ENCODE measurements around the gene FOXP1. TPM values are rescaled to one million over a fixed set of nuclear protein-coding genes. Genes with fewer than 3 reads are reported as not detected.
A peak's percentile ranks its signal among the peaks of the same experiment; 100 is the strongest.

The FOXP1 gene
- total and polyA plus RNA-seq, 2 donors, result 26.1 to 42.3 TPM

- Histone ChIP-seq H3K4me3 (ENCODE audit: low read length in 2 of 2) (no peak overlapping the region), H3K4me1 (ENCODE audit: control insufficient read depth in 2 of 2, insufficient read depth in 2 of 2, low read length in 2 of 2) (peaks cover 16 to 30% of the 10 kb centered on the region in 2 donors), H3K27me3 (ENCODE audit: control insufficient read depth in 2 of 2, insufficient read depth in 1 of 2, low read length in 1 of 2) (no peaks in the 10 kb centered on the region), H3K9me3 (ENCODE audit: control insufficient read depth in 2 of 2, insufficient read depth in 1 of 2, low read length in 1 of 2) (no peaks in the 10 kb centered on the region), H3K27ac (ENCODE audit: low read depth in 1 of 2, low read length in 1 of 2) (peak overlapping the region in 1 of 2 donors; percentile 67), H3K36me3 (ENCODE audit: control insufficient read depth in 2 of 2, insufficient read depth in 2 of 2, low read length in 1 of 2) (no peaks in the 10 kb centered on the region)
- no peak for DNase-seq (ENCODE audit: low read depth in 6 of 9, low spot score in 9 of 9)
- WGBS, result 81% methylated on average over 9 of the region's 9 CpGs
These were observed 273.1 kb downstream of the FOXP1 start for GRCh38 chr3:71310359-71310979.

GRCh38 chr3:71309886-71310285 lies 273.6 kb downstream of the FOXP1 start:
- no peak for DNase-seq (ENCODE audit: low read depth in 6 of 9, low spot score in 9 of 9)
- Histone ChIP-seq H3K36me3 (ENCODE audit: control insufficient read depth in 2 of 2, insufficient read depth in 2 of 2, low read length in 1 of 2) (no peaks in the 10 kb centered on the region), H3K4me3 (ENCODE audit: low read length in 2 of 2) (no peak overlapping the region), H3K9me3 (ENCODE audit: control insufficient read depth in 2 of 2, insufficient read depth in 1 of 2, low read length in 1 of 2) (no peaks in the 10 kb centered on the region), H3K4me1 (ENCODE audit: control insufficient read depth in 2 of 2, insufficient read depth in 2 of 2, low read length in 2 of 2) (peaks cover 16 to 34% of the 10 kb centered on the region in 2 donors), H3K27me3 (ENCODE audit: control insufficient read depth in 2 of 2, insufficient read depth in 1 of 2, low read length in 1 of 2) (no peaks in the 10 kb centered on the region), H3K27ac (ENCODE audit: low read depth in 1 of 2, low read length in 1 of 2) (peak overlapping the region in 1 of 2 donors; percentile 25)
- 99% methylated on average over 1 of the region's 1 CpG for WGBS

- DNase-seq (ENCODE audit: low read depth in 6 of 9, low spot score in 9 of 9), result peak in 4 of 9 donors; percentile 42 to 79 (median 48)
- H3K4me3 ChIP-seq (ENCODE audit: low read length in 2 of 2), result no peak overlapping the region
- H3K36me3 ChIP-seq (ENCODE audit: control insufficient read depth in 2 of 2, insufficient read depth in 2 of 2, low read length in 1 of 2), result no peaks in the 10 kb centered on the region
- H3K27me3 ChIP-seq (ENCODE audit: control insufficient read depth in 2 of 2, insufficient read depth in 1 of 2, low read length in 1 of 2), result no peaks in the 10 kb centered on the region
- no peak overlapping the region for H3K27ac ChIP-seq (ENCODE audit: low read depth in 1 of 2, low read length in 1 of 2)
- peaks cover 16 to 34% of the 10 kb centered on the region in 2 donors for H3K4me1 ChIP-seq (ENCODE audit: control insufficient read depth in 2 of 2, insufficient read depth in 2 of 2, low read length in 2 of 2)
- 28% methylated on average over 3 of the region's 3 CpGs for WGBS
- no peaks in the 10 kb centered on the region for H3K9me3 ChIP-seq (ENCODE audit: control insufficient read depth in 2 of 2, insufficient read depth in 1 of 2, low read length in 1 of 2)
These were observed 274.2 kb downstream of the FOXP1 start for GRCh38 chr3:71309342-71309741.

- H3K4me1 ChIP-seq (ENCODE audit: control insufficient read depth in 2 of 2, insufficient read depth in 2 of 2, low read length in 2 of 2), result peaks cover 16 to 37% of the 10 kb centered on the region in 2 donors
- 59% methylated on average over 4 of the region's 4 CpGs for WGBS
- no peak for DNase-seq (ENCODE audit: low read depth in 6 of 9, low spot score in 9 of 9)
- no peaks in the 10 kb centered on the region for H3K9me3 ChIP-seq (ENCODE audit: control insufficient read depth in 2 of 2, insufficient read depth in 1 of 2, low read length in 1 of 2)
- no peak overlapping the region for H3K4me3 ChIP-seq (ENCODE audit: low read length in 2 of 2)
- peak overlapping the region; percentile 15 to 64 for H3K27ac ChIP-seq (ENCODE audit: low read depth in 1 of 2, low read length in 1 of 2)
- no peaks in the 10 kb centered on the region for H3K27me3 ChIP-seq (ENCODE audit: control insufficient read depth in 2 of 2, insufficient read depth in 1 of 2, low read length in 1 of 2)
- H3K36me3 ChIP-seq (ENCODE audit: control insufficient read depth in 2 of 2, insufficient read depth in 2 of 2, low read length in 1 of 2), result no peaks in the 10 kb centered on the region
These were observed 274.7 kb downstream of the FOXP1 start for GRCh38 chr3:71308836-71309235.

- no peaks in the 10 kb centered on the region for H3K36me3 ChIP-seq (ENCODE audit: control insufficient read depth in 2 of 2, insufficient read depth in 2 of 2, low read length in 1 of 2)
- H3K4me1 ChIP-seq (ENCODE audit: control insufficient read depth in 2 of 2, insufficient read depth in 2 of 2, low read length in 2 of 2), result peaks cover 19 to 40% of the 10 kb centered on the region in 2 donors
- no peaks in the 10 kb centered on the region for H3K9me3 ChIP-seq (ENCODE audit: control insufficient read depth in 2 of 2, insufficient read depth in 1 of 2, low read length in 1 of 2)
- H3K27ac ChIP-seq (ENCODE audit: low read depth in 1 of 2, low read length in 1 of 2), result peak overlapping the region in 1 of 2 donors; percentile 48
- no peak for DNase-seq (ENCODE audit: low read depth in 6 of 9, low spot score in 9 of 9)
- no peaks in the 10 kb centered on the region for H3K27me3 ChIP-seq (ENCODE audit: control insufficient read depth in 2 of 2, insufficient read depth in 1 of 2, low read length in 1 of 2)
- 92% methylated on average over 17 of the region's 17 CpGs for WGBS
- H3K4me3 ChIP-seq (ENCODE audit: low read length in 2 of 2), result no peak overlapping the region
These were observed 275.4 kb downstream of the FOXP1 start for GRCh38 chr3:71307991-71308697.

DNA sequence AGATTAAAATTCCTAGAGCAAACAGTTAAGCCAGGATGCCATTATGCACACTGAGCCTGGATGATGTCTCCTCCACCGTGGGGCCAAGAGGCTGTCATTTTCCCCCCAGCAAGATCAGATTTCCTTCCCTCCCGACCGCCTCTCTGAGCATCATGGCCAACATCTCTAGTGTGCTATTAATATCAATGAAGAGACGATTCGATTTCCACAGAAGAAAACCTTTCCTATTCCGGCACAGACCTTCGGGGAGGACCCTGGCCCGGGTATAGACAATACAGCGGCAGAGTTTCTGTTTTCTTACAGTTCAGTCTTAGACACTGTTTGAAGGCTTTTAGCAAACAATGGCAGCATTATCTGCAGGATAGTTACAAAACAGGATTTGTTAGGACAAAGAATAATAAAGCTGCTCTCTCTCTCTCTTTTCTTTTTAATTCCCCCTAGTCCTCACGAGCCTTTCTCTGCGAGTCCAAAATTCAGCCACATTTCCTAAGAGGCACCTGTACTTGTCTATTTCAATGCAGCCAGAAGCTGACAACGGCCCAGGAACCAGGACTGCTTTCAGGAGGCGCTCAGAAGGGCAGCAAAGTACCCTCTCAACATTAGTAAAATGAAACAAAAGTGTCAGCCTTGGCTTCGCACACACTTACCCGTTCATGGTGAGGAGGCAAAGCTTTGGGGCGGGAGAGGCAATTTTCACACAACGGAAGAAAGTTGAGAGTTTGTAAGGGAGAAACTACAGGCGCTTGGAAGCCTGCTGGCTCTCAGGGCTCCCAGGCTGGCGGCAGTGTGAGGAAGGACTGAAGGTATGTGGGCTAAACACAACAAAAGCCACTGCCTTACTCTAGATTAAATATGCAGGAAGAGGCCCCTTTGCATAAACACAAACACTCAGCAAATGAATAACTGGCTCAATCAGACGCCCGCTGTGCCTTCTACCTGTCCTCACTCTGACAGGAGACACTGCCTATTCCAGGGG lies 278.0 kb downstream of the FOXP1 start:
- peaks cover 14 to 35% of the 10 kb centered on the region in 2 donors for H3K4me1 ChIP-seq (ENCODE audit: control insufficient read depth in 2 of 2, insufficient read depth in 2 of 2, low read length in 2 of 2)
- 6% methylated on average over 21 of the region's 21 CpGs for WGBS
- peak in 4 of 9 donors; percentile 17 to 67 (median 32) for DNase-seq (ENCODE audit: low read depth in 6 of 9, low spot score in 9 of 9)

DNA sequence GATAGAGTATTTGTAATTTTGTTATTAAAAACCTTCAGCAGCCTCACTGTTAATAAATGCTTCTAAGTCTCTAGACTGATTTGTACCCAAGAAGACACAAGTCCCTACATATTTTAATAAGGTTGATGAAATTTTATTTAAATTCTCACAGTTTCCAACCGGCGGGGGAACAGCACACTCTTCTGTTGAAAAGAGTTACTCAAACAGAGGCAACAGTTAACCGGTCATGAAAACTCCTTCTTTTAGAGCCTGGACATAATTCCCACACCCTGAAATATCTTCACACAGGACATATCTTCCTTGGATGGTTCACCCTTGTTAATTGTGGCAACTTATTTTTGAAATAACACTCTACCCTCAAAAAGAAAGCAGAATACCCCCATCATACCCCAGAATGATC lies 278.8 kb downstream of the FOXP1 start:
- peak in 2 of 9 donors; percentile 30 to 67 for DNase-seq (ENCODE audit: low read depth in 6 of 9, low spot score in 9 of 9)
- H3K27me3 ChIP-seq (ENCODE audit: control insufficient read depth in 2 of 2, insufficient read depth in 1 of 2, low read length in 1 of 2), result no peaks in the 10 kb centered on the region
- peaks cover 9 to 30% of the 10 kb centered on the region in 2 donors for H3K4me1 ChIP-seq (ENCODE audit: control insufficient read depth in 2 of 2, insufficient read depth in 2 of 2, low read length in 2 of 2)
- 10% methylated on average over 3 of the region's 3 CpGs for WGBS
- H3K9me3 ChIP-seq (ENCODE audit: control insufficient read depth in 2 of 2, insufficient read depth in 1 of 2, low read length in 1 of 2), result no peaks in the 10 kb centered on the region
- H3K4me3 ChIP-seq (ENCODE audit: low read length in 2 of 2), result peak overlapping the region; percentile 52 to 63
- peak overlapping the region in 1 of 2 donors; percentile 81 for H3K27ac ChIP-seq (ENCODE audit: low read depth in 1 of 2, low read length in 1 of 2)
- H3K36me3 ChIP-seq (ENCODE audit: control insufficient read depth in 2 of 2, insufficient read depth in 2 of 2, low read length in 1 of 2), result no peaks in the 10 kb centered on the region

More for the DNA sequence above, 278.0 kb downstream of the FOXP1 start:
- H3K27ac ChIP-seq (ENCODE audit: low read depth in 1 of 2, low read length in 1 of 2), result peak overlapping the region; percentile 81 to 89
- H3K9me3 ChIP-seq (ENCODE audit: control insufficient read depth in 2 of 2, insufficient read depth in 1 of 2, low read length in 1 of 2), result no peaks in the 10 kb centered on the region
- H3K36me3 ChIP-seq (ENCODE audit: control insufficient read depth in 2 of 2, insufficient read depth in 2 of 2, low read length in 1 of 2), result no peaks in the 10 kb centered on the region
- H3K4me3 ChIP-seq (ENCODE audit: low read length in 2 of 2), result peak overlapping the region; percentile 52 to 63
- no peaks in the 10 kb centered on the region for H3K27me3 ChIP-seq (ENCODE audit: control insufficient read depth in 2 of 2, insufficient read depth in 1 of 2, low read length in 1 of 2)

- DNase-seq (ENCODE audit: low read depth in 6 of 9, low spot score in 9 of 9), result no peak
- 55% methylated on average over 3 of the region's 3 CpGs for WGBS
- peak overlapping the region; percentile 71 to 81 for H3K27ac ChIP-seq (ENCODE audit: low read depth in 1 of 2, low read length in 1 of 2)
- H3K27me3 ChIP-seq (ENCODE audit: control insufficient read depth in 2 of 2, insufficient read depth in 1 of 2, low read length in 1 of 2), result no peaks in the 10 kb centered on the region
- no peaks in the 10 kb centered on the region for H3K9me3 ChIP-seq (ENCODE audit: control insufficient read depth in 2 of 2, insufficient read depth in 1 of 2, low read length in 1 of 2)
- H3K4me1 ChIP-seq (ENCODE audit: control insufficient read depth in 2 of 2, insufficient read depth in 2 of 2, low read length in 2 of 2), result peaks cover 8 to 26% of the 10 kb centered on the region in 2 donors
- no peaks in the 10 kb centered on the region for H3K36me3 ChIP-seq (ENCODE audit: control insufficient read depth in 2 of 2, insufficient read depth in 2 of 2, low read length in 1 of 2)
- peak overlapping the region; percentile 18 to 52 for H3K4me3 ChIP-seq (ENCODE audit: low read length in 2 of 2)
These were observed 279.3 kb downstream of the FOXP1 start for GRCh38 chr3:71304247-71304646.
